ENCODE results near the gene ATP6V0A1.

DNA sequence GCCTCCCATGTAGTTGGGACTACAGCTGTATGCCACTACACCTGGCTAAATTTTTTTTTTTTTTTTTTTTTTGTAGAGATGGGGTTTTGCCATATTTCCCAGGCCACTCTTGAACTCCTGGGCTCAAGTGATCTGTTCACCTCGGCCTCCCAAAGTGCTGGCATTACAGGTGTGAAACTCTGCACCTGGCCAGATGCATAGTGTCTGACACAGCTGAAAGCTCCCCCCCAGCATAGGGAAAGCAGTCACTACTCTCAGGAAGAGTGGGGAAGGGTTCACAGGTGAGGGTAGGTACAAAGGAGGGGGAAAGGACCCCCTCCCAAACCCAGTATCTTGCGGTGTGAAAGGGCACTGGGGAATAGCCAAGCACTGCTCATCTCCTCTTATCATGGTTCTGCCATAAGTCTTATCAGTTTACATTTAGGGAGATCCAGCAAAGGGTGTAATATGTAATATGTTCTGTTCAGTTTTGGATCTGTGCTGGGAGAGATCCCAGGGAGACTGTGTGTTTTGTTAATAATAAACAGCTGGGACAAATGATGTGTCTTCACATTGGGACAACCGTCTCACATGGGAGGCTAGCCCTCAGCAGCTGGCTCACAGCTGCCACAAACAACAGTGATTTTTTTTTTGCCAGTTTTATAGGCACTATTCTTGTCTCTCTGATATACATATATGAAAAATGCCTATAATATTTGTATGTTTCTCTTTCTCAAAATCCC is 28.8 kb upstream of the ATP6V0A1 start:
- TF ChIP-seq POLR2A (IDR thresholded peaks at IDR 0.05): no peak
- TF ChIP-seq, protein P1, sequence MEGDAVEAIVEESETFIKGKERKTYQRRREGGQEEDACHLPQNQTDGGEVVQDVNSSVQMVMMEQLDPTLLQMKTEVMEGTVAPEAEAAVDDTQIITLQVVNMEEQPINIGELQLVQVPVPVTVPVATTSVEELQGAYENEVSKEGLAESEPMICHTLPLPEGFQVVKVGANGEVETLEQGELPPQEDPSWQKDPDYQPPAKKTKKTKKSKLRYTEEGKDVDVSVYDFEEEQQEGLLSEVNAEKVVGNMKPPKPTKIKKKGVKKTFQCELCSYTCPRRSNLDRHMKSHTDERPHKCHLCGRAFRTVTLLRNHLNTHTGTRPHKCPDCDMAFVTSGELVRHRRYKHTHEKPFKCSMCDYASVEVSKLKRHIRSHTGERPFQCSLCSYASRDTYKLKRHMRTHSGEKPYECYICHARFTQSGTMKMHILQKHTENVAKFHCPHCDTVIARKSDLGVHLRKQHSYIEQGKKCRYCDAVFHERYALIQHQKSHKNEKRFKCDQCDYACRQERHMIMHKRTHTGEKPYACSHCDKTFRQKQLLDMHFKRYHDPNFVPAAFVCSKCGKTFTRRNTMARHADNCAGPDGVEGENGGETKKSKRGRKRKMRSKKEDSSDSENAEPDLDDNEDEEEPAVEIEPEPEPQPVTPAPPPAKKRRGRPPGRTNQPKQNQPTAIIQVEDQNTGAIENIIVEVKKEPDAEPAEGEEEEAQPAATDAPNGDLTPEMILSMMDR (IDR thresholded peaks at IDR 0.05): no peak

All from tibial nerve (tissue), 3 donors.